SK-N-SH (cell line): ENCODE results near the gene ARHGEF1. TPM values are rescaled to one million over a fixed set of nuclear protein-coding genes. Genes with fewer than 3 reads are reported as not detected.

Source experiments
- CTCF ChIA-PET: fragments of 300-600, 350-600 bp; formaldehyde crosslinking; extraction: SDS; loops from one replicate; lab custom pipeline; 2021; lab: Yijun Ruan, JAX
- POLR2A ChIA-PET: fragments of 350-600 bp; sonication (Branson Sonifier 250); formaldehyde crosslinking; extraction: SDS; loops from one replicate; lab custom pipeline; 2020; ENCODE audit warnings: antibody characterized with exemption, inconsistent platforms; lab: Yijun Ruan, JAX
- DNase-seq: peaks from one replicate; pipeline ENCODE4 v3.0.0; 2012
- H2AFZ ChIP-seq: fragments of 200-600 bp; sonication (generic); 2 replicates; pipeline ENCODE4 v1.8.1; 2016; ENCODE audit warnings: antibody characterized with exemption, mild to moderate bottlenecking, low read depth
- H3F3A ChIP-seq: fragments of 200-600 bp; sonication (generic); replicated peaks from 2 replicates; pipeline ENCODE3; 2016; ENCODE audit warnings: antibody characterized with exemption, mild to moderate bottlenecking; ENCODE audit not compliant: insufficient read depth
- H3K27ac ChIP-seq, 2 experiments: fragments of 200-500 bp in 1 of 2; fragments of 200-600 bp in 1 of 2; sonication (Bioruptor generic) in 1 of 2; sonication (generic), shearing (Covaris generic) in 1 of 2; 2 replicates each; pipeline versions ENCODE4 v1.5.1 to v1.6.1; 2014 to 2016; ENCODE audit warnings: low read depth in 2 of 2, inconsistent platforms in 1 of 2, low read length in 1 of 2, mild to moderate bottlenecking in 1 of 2, mixed read lengths in 1 of 2
- H3K27me3 ChIP-seq: fragments of 200-600 bp; sonication (generic), shearing (Covaris generic); 2 replicates; pipeline ENCODE4 v1.6.1; 2016; ENCODE audit warnings: mixed run types; ENCODE audit not compliant: insufficient read depth
- H3K36me3 ChIP-seq, 2 experiments: fragments of 200-500 bp in 1 of 2; fragments of 200-600 bp in 1 of 2; sonication (Bioruptor generic) in 1 of 2; sonication (generic) in 1 of 2; replicated peaks in 1 of 2; 2 replicates each; pipeline versions ENCODE3 to v1.5.1; 2014 to 2016; ENCODE audit warnings: low read length in 1 of 2, mild to moderate bottlenecking in 1 of 2; ENCODE audit not compliant: insufficient read depth in 2 of 2, control insufficient read depth in 1 of 2
- H3K4me1 ChIP-seq, 2 experiments: fragments of 200-500 bp in 1 of 2; fragments of 200-600 bp in 1 of 2; sonication (Bioruptor generic) in 1 of 2; sonication (generic), shearing (Covaris generic) in 1 of 2; 2 replicates each; pipeline versions ENCODE4 v1.5.1 to v1.6.1; 2014 to 2016; ENCODE audit warnings: low read depth in 1 of 2, low read length in 1 of 2, mixed run types in 1 of 2; ENCODE audit not compliant: insufficient read depth in 2 of 2, control insufficient read depth in 1 of 2
- H3K4me2 ChIP-seq: fragments of 200-600 bp; sonication (generic), shearing (Covaris generic); 2 replicates; pipeline ENCODE4 v1.6.1; 2017; ENCODE audit warnings: mixed run types
- H3K4me3 ChIP-seq, 2 experiments: fragments of 200-500 bp in 1 of 2; fragments of 200-600 bp in 1 of 2; sonication (Bioruptor generic) in 1 of 2; sonication (generic), shearing (Covaris generic) in 1 of 2; 2 replicates each; pipeline versions ENCODE4 v1.5.1 to v1.8.1; 2014 to 2016; ENCODE audit warnings: low read depth in 2 of 2, inconsistent platforms in 1 of 2, low read length in 1 of 2, mild to moderate bottlenecking in 1 of 2, mixed read lengths in 1 of 2, moderate library complexity in 1 of 2
- H3K79me2 ChIP-seq: fragments of 200-600 bp; sonication (generic); 2 replicates; pipeline ENCODE4 v1.8.1; 2017; ENCODE audit warnings: mild to moderate bottlenecking; ENCODE audit not compliant: insufficient read depth
- H3K9ac ChIP-seq: fragments of 200-600 bp; sonication (generic); 2 replicates; pipeline ENCODE4 v1.6.1; 2017; ENCODE audit warnings: mixed run types
- H3K9me2 ChIP-seq: fragments of 200-600 bp; sonication (generic); 2 replicates; pipeline ENCODE4 v1.6.1; 2017; ENCODE audit warnings: mixed run types
- H3K9me3 ChIP-seq: fragments of 200-600 bp; sonication (generic); 2 replicates; pipeline ENCODE4 v1.6.1; 2017; ENCODE audit warnings: mixed run types, mild to moderate bottlenecking, moderate library complexity
- H4K20me1 ChIP-seq: fragments of 200-600 bp; sonication (generic); 2 replicates; pipeline ENCODE4 v1.6.1; 2017; ENCODE audit warnings: mild to moderate bottlenecking, mixed run types; ENCODE audit not compliant: insufficient read depth
- ELF1 ChIP-seq: IDR thresholded peaks from 2 replicates; pipeline ENCODE4 v1.4.0; 2012
- FOXJ3 ChIP-seq: sonication (generic); formaldehyde crosslinking; IDR thresholded peaks from 2 replicates; pipeline ENCODE4 v1.5.1; 2020; ENCODE audit warnings: mild to moderate bottlenecking, missing genetic modification reagents
- GABPA ChIP-seq: IDR thresholded peaks from 2 replicates; pipeline ENCODE4 v1.4.0; 2012; ENCODE audit warnings: low read depth, mild to moderate bottlenecking
- JUND ChIP-seq: IDR thresholded peaks from 2 replicates; pipeline ENCODE4 v1.4.0; 2012
- MXI1 ChIP-seq: IDR thresholded peaks from 2 replicates; pipeline ENCODE4 v1.6.1; 2012; ENCODE audit warnings: mild to moderate bottlenecking, low read depth, low read length, improper control_type of control experiment
- NFIC ChIP-seq: IDR thresholded peaks from 2 replicates; pipeline ENCODE4 v1.4.0; 2012; ENCODE audit warnings: borderline replicate concordance
- POLR2AphosphoS5 ChIP-seq: IDR thresholded peaks from 2 replicates; pipeline ENCODE4 v1.6.1; 2012; ENCODE audit warnings: low read depth, low read length
- RAD21 ChIP-seq: IDR thresholded peaks from 2 replicates; pipeline ENCODE4 v1.6.1; 2012; ENCODE audit warnings: mild to moderate bottlenecking, low read length
- TEAD4 ChIP-seq: IDR thresholded peaks from 2 replicates; pipeline ENCODE4 v1.4.0; 2012; ENCODE audit warnings: mild to moderate bottlenecking, borderline replicate concordance; ENCODE audit not compliant: insufficient read depth
- WGBS: methylation state at CpG from one replicate; pipeline ENCODE4 v1.1.6; 2017; ENCODE audit warnings: low lambda C conversion rate; 5-methylcytosine and 5-hydroxymethylcytosine counted together
- polyA plus RNA-seq, 3 experiments: library from polyadenylated mRNA; depleted of rRNA; stranded (reverse); fragments of >200 nt; gene quantifications; 2 replicates each; pipeline ENCODE4 v1.2.3, GENCODE V29; 2012
- TF ChIP-seq, protein P1 (sequence below): IDR thresholded peaks from 2 replicates; pipeline ENCODE4 v1.4.0; 2012; ENCODE audit warnings: low read depth, borderline replicate concordance
- TF ChIP-seq, protein P2 (sequence below): fragments of 200-600 bp; sonication (generic); IDR thresholded peaks from 2 replicates; pipeline ENCODE4 v1.6.1; 2017; ENCODE audit warnings: antibody characterized with exemption, mild to moderate bottlenecking, moderate library complexity
- TF ChIP-seq, protein P3 (sequence below): IDR thresholded peaks from 2 replicates; pipeline ENCODE4; 2012
- TF ChIP-seq, protein P4 (sequence below): IDR thresholded peaks from 2 replicates; pipeline ENCODE4 v1.6.1; 2012; ENCODE audit warnings: mild to moderate bottlenecking, low read depth, low read length, moderate library complexity

Gene ARHGEF1
- polyA plus RNA-seq, 1 of the 3 experiments (the other 2 are of a cell fraction), result 102 TPM

DNA sequence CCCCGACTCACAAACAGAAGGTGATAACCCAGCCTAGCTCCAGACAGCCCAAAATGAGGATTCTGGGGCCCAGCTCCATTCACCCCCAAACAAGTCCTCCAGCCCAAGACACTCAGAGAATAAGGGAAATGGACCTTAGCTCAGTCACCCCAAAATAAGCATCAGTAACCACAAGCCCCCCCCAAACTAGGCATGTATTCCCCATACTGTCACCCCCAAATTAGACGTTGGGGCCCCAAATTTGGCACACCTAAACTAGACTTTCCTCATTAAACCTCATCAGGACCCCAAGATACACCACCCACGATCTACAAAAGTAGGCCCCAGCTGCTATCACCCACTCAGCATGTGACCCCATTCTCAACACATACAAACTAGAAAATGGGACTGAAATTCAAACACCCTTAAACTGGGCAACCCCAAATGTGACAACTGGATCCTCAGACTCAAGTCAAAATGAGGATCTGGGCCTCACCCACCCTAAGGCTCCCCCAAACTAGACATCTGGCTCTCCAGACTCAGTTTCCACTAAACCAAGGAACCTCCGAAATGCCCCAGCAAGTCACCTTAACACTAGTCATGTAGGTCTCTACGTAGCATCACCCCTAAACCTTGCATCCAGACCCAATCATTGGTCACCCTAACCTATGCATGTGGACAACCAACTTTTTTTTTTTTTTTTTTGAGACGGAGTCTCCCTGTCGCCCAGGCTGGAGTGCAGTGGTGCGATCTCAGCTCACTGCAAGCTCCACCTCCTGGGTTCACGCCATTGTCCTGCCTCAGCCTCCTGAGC lies 58.6 kb downstream of the ARHGEF1 start:
- ChIA-PET CTCF (interaction anchor here (1.1 to 3.4 kb wide), 6 partner anchors 8 to 93 kb away, joined by 3 to 15 read pairs (median 9); partner anchors contain the start of genes RABAC1 and RPS19), POLR2A (no interaction called here)
- Histone ChIP-seq H3K4me2 (no peak overlapping the region), H3K4me3 (no peak overlapping the region), H3K4me1 (no peaks in the 10 kb centered on the region; a peak in 1 of 4 replicates), H3K27me3 (no peaks in the 10 kb centered on the region), H3K9me2 (no peaks in the 10 kb centered on the region), H2AFZ (no peak overlapping the region), H3K9me3 (no peaks in the 10 kb centered on the region), H3F3A (no peaks in the 10 kb centered on the region), H3K27ac (no peak overlapping the region), H3K36me3 (no peaks in the 10 kb centered on the region), H3K9ac (no peak overlapping the region), H3K79me2 (no peaks in the 10 kb centered on the region), H4K20me1 (no peaks in the 10 kb centered on the region)
- WGBS, result 86% methylated on average over 9 of the region's 9 CpGs
- TF ChIP-seq, protein P1, sequence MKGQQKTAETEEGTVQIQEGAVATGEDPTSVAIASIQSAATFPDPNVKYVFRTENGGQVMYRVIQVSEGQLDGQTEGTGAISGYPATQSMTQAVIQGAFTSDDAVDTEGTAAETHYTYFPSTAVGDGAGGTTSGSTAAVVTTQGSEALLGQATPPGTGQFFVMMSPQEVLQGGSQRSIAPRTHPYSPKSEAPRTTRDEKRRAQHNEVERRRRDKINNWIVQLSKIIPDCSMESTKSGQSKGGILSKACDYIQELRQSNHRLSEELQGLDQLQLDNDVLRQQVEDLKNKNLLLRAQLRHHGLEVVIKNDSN, result no peak
- no peak for TF ChIP-seq ELF1
- TF ChIP-seq, protein P2, sequence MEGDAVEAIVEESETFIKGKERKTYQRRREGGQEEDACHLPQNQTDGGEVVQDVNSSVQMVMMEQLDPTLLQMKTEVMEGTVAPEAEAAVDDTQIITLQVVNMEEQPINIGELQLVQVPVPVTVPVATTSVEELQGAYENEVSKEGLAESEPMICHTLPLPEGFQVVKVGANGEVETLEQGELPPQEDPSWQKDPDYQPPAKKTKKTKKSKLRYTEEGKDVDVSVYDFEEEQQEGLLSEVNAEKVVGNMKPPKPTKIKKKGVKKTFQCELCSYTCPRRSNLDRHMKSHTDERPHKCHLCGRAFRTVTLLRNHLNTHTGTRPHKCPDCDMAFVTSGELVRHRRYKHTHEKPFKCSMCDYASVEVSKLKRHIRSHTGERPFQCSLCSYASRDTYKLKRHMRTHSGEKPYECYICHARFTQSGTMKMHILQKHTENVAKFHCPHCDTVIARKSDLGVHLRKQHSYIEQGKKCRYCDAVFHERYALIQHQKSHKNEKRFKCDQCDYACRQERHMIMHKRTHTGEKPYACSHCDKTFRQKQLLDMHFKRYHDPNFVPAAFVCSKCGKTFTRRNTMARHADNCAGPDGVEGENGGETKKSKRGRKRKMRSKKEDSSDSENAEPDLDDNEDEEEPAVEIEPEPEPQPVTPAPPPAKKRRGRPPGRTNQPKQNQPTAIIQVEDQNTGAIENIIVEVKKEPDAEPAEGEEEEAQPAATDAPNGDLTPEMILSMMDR, result no peak
- TF ChIP-seq JUND, result no peak
- TF ChIP-seq NFIC, result no peak
- TF ChIP-seq, protein P3, sequence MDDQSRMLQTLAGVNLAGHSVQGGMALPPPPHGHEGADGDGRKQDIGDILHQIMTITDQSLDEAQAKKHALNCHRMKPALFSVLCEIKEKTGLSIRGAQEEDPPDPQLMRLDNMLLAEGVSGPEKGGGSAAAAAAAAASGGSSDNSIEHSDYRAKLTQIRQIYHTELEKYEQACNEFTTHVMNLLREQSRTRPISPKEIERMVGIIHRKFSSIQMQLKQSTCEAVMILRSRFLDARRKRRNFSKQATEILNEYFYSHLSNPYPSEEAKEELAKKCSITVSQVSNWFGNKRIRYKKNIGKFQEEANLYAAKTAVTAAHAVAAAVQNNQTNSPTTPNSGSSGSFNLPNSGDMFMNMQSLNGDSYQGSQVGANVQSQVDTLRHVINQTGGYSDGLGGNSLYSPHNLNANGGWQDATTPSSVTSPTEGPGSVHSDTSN, result no peak
- no peak for TF ChIP-seq RAD21
- TF ChIP-seq GABPA, result no peak
- no peak for DNase-seq

DNA sequence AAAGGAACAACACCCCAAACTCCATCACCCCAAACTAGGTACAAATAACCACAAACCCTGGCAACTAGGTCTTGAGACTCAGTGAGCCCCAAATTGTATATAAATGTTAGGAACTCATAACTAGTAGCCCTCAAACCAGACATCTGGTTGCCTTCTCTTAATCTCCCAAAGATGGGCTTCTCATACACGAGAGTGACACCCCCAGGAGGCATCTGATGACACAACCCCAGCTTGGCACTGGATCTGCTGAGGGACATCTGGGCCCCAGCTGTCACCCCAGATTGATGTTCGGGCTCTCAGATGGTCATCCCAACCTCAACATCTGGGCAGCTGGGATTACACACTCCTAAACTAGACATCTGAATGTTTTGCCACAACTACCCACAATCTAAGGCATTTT lies 61.4 kb downstream of the ARHGEF1 start:
- H3K79me2 ChIP-seq, result no peaks in the 10 kb centered on the region
- no peak overlapping the region for H3K9ac ChIP-seq

More for the DNA sequence above, 61.4 kb downstream of the ARHGEF1 start:
- WGBS, result 38% methylated on average over 2 of the region's 2 CpGs
- Histone ChIP-seq H3K27ac (no peak overlapping the region), H3K4me1 (no peaks in the 10 kb centered on the region; a peak in 1 of 4 replicates), H3K9me2 (no peaks in the 10 kb centered on the region), H2AFZ (no peak overlapping the region), H3F3A (no peaks in the 10 kb centered on the region), H4K20me1 (no peaks in the 10 kb centered on the region), H3K36me3 (no peaks in the 10 kb centered on the region), H3K4me3 (no peak overlapping the region), H3K4me2 (no peak overlapping the region), H3K9me3 (no peaks in the 10 kb centered on the region), H3K27me3 (no peaks in the 10 kb centered on the region)
- TF ChIP-seq ELF1, result no peak
- no peak for TF ChIP-seq POLR2AphosphoS5
- TF ChIP-seq, protein P4, sequence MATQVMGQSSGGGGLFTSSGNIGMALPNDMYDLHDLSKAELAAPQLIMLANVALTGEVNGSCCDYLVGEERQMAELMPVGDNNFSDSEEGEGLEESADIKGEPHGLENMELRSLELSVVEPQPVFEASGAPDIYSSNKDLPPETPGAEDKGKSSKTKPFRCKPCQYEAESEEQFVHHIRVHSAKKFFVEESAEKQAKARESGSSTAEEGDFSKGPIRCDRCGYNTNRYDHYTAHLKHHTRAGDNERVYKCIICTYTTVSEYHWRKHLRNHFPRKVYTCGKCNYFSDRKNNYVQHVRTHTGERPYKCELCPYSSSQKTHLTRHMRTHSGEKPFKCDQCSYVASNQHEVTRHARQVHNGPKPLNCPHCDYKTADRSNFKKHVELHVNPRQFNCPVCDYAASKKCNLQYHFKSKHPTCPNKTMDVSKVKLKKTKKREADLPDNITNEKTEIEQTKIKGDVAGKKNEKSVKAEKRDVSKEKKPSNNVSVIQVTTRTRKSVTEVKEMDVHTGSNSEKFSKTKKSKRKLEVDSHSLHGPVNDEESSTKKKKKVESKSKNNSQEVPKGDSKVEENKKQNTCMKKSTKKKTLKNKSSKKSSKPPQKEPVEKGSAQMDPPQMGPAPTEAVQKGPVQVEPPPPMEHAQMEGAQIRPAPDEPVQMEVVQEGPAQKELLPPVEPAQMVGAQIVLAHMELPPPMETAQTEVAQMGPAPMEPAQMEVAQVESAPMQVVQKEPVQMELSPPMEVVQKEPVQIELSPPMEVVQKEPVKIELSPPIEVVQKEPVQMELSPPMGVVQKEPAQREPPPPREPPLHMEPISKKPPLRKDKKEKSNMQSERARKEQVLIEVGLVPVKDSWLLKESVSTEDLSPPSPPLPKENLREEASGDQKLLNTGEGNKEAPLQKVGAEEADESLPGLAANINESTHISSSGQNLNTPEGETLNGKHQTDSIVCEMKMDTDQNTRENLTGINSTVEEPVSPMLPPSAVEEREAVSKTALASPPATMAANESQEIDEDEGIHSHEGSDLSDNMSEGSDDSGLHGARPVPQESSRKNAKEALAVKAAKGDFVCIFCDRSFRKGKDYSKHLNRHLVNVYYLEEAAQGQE, result no peak
- TF ChIP-seq GABPA, result no peak
- no peak for TF ChIP-seq FOXJ3 (CRISPR knock-in tag)
- TF ChIP-seq TEAD4, result no peak
- no peak for TF ChIP-seq MXI1
- no peak for TF ChIP-seq JUND
- ChIA-PET CTCF (interaction anchor here (0.7 to 3.3 kb wide), 3 partner anchors 56 to 151 kb away, joined by 3 to 17 read pairs (median 4); no protein-coding TSS in a partner anchor), POLR2A (no interaction called here)
- no peak for DNase-seq
